ENCODE measurements around the gene SERTAD2.

The SERTAD2 gene

GRCh38 chr2:64639691-64640090, 14.0 kb downstream of the SERTAD2 start:
- FAIRE-seq (no peak), DNase-seq (ENCODE audit: insufficient read length, low spot score) (peak; percentile 71)
- TF ChIP-seq CTCF (IDR thresholded peaks at IDR 0.05; ENCODE audit: insufficient read depth, missing control alignments), result no peak

GRCh38 chr2:64638502-64639120, 15.1 kb downstream of the SERTAD2 start:
- no peak for TF ChIP-seq CTCF (IDR thresholded peaks at IDR 0.05; ENCODE audit: insufficient read depth, missing control alignments)
- FAIRE-seq, result no peak

GRCh38 chr2:64637931-64638330, 15.8 kb downstream of the SERTAD2 start:
- no peak for DNase-seq (ENCODE audit: insufficient read length, low spot score)
- no peak for FAIRE-seq
- no peak for TF ChIP-seq CTCF (IDR thresholded peaks at IDR 0.05; ENCODE audit: insufficient read depth, missing control alignments)

More at GRCh38 chr2:64638502-64639120, 15.1 kb downstream of the SERTAD2 start:
- no peak for DNase-seq (ENCODE audit: insufficient read length, low spot score)

GRCh38 chr2:64637000-64637635, 16.6 kb downstream of the SERTAD2 start:
- no peak for FAIRE-seq
- DNase-seq (ENCODE audit: insufficient read length, low spot score), result no peak
- TF ChIP-seq CTCF (IDR thresholded peaks at IDR 0.05; ENCODE audit: insufficient read depth, missing control alignments), result no peak

GRCh38 chr2:64635976-64636911, 17.5 kb downstream of the SERTAD2 start:
- FAIRE-seq (no peak), DNase-seq (ENCODE audit: insufficient read length, low spot score) (no peak)
- no peak for TF ChIP-seq CTCF (IDR thresholded peaks at IDR 0.05; ENCODE audit: insufficient read depth, missing control alignments)

GRCh38 chr2:64634345-64635267, 19.1 kb downstream of the SERTAD2 start:
- DNase-seq (ENCODE audit: insufficient read length, low spot score), result no peak
- FAIRE-seq, result no peak
- no peak for TF ChIP-seq CTCF (IDR thresholded peaks at IDR 0.05; ENCODE audit: insufficient read depth, missing control alignments)

Measured in D721Med (cell line).